OCI-LY7 (cell line): ENCODE results near the gene ATG10. TPM values are rescaled to one million over a fixed set of nuclear protein-coding genes. Genes with fewer than 3 reads are reported as not detected.
A peak's percentile ranks its signal among the peaks of the same experiment; 100 is the strongest.

ENCODE experiments used
- BruUV-seq: library from RNA; stranded (reverse); fragments of 400-500 nt; replicated peaks from 2 replicates; lab custom pipeline; 2021; lab: Mats Ljungman, UMichigan
- CTCF ChIA-PET: fragments of 300-600 bp; sonication (Branson Sonifier 250); formaldehyde crosslinking; loops from one replicate; lab custom pipeline; 2022; ENCODE audit warnings: antibody characterized with exemption; ENCODE audit not compliant: unreplicated experiment; lab: Charles Lee
- POLR2A ChIA-PET: fragments of 300-600 bp; sonication (Branson Sonifier 250); formaldehyde crosslinking; loops from one replicate; lab custom pipeline; 2022; ENCODE audit warnings: antibody characterized with exemption; lab: Charles Lee
- DNase-seq: peaks from one replicate; pipeline ENCODE4 v3.0.0-alpha.2; 2015; ENCODE audit warnings: low spot score
- H2AFZ ChIP-seq: fragments of 200-600 bp; sonication (generic), shearing (Covaris generic); 2 replicates; pipeline ENCODE4 v1.6.1; 2014; ENCODE audit warnings: mild to moderate bottlenecking, antibody characterized with exemption, low read length, moderate library complexity
- H3K27ac ChIP-seq: fragments of 200-600 bp; sonication (generic); 2 replicates; pipeline ENCODE4 v1.5.1; 2014; ENCODE audit warnings: mixed run types, low read depth, mild to moderate bottlenecking, moderate library complexity, low read length, inconsistent platforms; ENCODE audit not compliant: poor library complexity, severe bottlenecking
- H3K36me3 ChIP-seq: fragments of 200-600 bp; sonication (generic); 2 replicates; pipeline ENCODE4 v1.6.1; 2014; ENCODE audit warnings: mild to moderate bottlenecking, antibody characterized with exemption, low read length, moderate library complexity, mixed read lengths; ENCODE audit not compliant: insufficient read depth
- H3K4me1 ChIP-seq: fragments of 200-600 bp; sonication (generic); 2 replicates; pipeline ENCODE4 v1.5.1; 2014; ENCODE audit warnings: mild to moderate bottlenecking, low read length; ENCODE audit not compliant: insufficient read depth, poor library complexity, severe bottlenecking
- H3K4me2 ChIP-seq: fragments of 200-600 bp; sonication (generic); 2 replicates; pipeline ENCODE4 v1.6.1; 2014; ENCODE audit warnings: mild to moderate bottlenecking, low read length
- H3K4me3 ChIP-seq: fragments of 200-600 bp; sonication (generic); 2 replicates; pipeline ENCODE4 v1.5.1; 2014; ENCODE audit warnings: mild to moderate bottlenecking, low read depth, low read length; ENCODE audit not compliant: poor library complexity, severe bottlenecking
- H3K79me2 ChIP-seq: fragments of 200-600 bp; sonication (generic); 2 replicates; pipeline ENCODE4 v1.6.1; 2016; ENCODE audit warnings: low read depth, mild to moderate bottlenecking, low read length, moderate library complexity, mixed read lengths; ENCODE audit not compliant: insufficient read depth
- H3K9me2 ChIP-seq: fragments of 200-600 bp; sonication (generic); 2 replicates; pipeline ENCODE4 v1.6.1; 2016; ENCODE audit warnings: mild to moderate bottlenecking, low read length, mixed read lengths; ENCODE audit not compliant: insufficient read depth
- H3K9me3 ChIP-seq: fragments of 200-600 bp; sonication (generic); 2 replicates; pipeline ENCODE4 v1.6.1; 2014; ENCODE audit warnings: mild to moderate bottlenecking, mixed run types, low read length, mixed read lengths
- H4K20me1 ChIP-seq: fragments of 200-600 bp; sonication (generic); 2 replicates; pipeline ENCODE4 v1.6.1; 2014; ENCODE audit warnings: mild to moderate bottlenecking, antibody characterized with exemption, low read length, moderate library complexity, mixed read lengths; ENCODE audit not compliant: insufficient read depth
- CTCF ChIP-seq: fragments of 200-600 bp; sonication (generic); conservative IDR thresholded peaks from 2 replicates; pipeline ENCODE4 v1.5.1; 2014; ENCODE audit warnings: mild to moderate bottlenecking, antibody characterized with exemption, low read length, moderate library complexity, mixed read lengths
- EZH2phosphoT487 ChIP-seq: fragments of 200-600 bp; sonication (generic); IDR thresholded peaks from 2 replicates; pipeline ENCODE4 v1.6.1; 2018; ENCODE audit warnings: low read depth, borderline replicate concordance, mild to moderate bottlenecking, mixed run types, antibody characterized with exemption, low read length, moderate library complexity, mixed read lengths
- intact Hi-C: fragments of 100-400 bp; cut with micrococcal nuclease; formaldehyde crosslinking; loops from one replicate; pipeline ENCODE4 v1.10.0; 2022; ENCODE audit not compliant: unreplicated experiment
- total RNA-seq, 2 experiments: library from RNA; depleted of rRNA in 1 of 2; stranded (reverse); fragments of >200 nt in 1 of 2; shearing (Covaris generic) in 1 of 2; gene quantifications; 2 replicates each; pipeline ENCODE4 v1.2.3, GENCODE V29; 2014 to 2022

The ATG10 gene
- total RNA-seq, 2 experiments from 2014 or later: 5.4 to 14.8 TPM

DNA sequence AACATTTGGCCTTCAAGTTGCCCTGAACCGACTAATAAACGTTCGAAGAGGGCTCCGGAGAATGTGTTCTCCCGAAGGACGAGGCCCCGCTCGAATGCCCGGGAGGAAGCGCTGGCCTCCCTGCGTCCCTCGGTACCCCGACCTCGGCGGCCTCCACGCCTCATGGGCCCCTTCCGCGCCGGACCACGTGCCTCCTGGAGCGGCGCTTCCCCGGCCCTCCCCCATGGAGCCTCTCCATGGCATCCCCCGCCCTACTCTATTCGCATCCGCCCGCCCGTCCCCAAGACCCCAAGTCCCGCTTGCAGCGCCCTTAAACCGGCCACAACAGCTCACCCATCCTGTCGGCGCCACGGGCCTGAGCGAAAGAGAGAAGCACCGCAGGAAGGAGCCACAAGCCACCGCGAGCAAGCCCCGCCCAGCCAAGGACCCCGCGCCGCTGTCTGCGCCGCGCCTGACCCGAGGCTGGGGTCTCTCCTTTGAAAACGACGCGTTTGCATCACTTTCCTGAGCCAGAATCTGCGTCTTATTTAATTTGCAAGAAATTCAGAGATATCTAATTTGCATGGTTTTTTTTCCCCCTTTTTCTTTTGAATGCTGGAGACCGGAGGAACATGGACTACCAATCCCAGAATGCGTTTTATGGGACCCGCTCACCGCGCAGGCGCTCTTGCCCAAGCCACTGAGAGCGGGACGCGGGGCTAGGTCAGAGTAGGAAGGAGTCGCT, 306.3 kb downstream of the ATG10 start, which contains the start of gene RPS23:
Gene RPS23, minus strand, starts transcription at position 368 of the 724 bp plus-strand sequence. Its CDS starts 31 bp downstream, at position 337.
- no peaks in the 10 kb centered on the region for H3K9me2 ChIP-seq
- H3K4me2 ChIP-seq: peak within 1 kb of the TSS; percentile 85
- H3K4me3 ChIP-seq: peak within 1 kb of the TSS; percentile 99
- peak within 1 kb of the TSS; percentile 76 for H3K27ac ChIP-seq
- H2AFZ ChIP-seq: peak within 1 kb of the TSS; percentile 64
- intact Hi-C loops: no loop called here
- H3K79me2 ChIP-seq: peaks cover 37% of the 10 kb centered on the region
- peaks cover 49% of the 10 kb centered on the region for H3K36me3 ChIP-seq
- no peaks in the 10 kb centered on the region for H3K9me3 ChIP-seq
- TF ChIP-seq EZH2phosphoT487 (no peak), CTCF (no peak)
- peaks cover 45% of the 10 kb centered on the region for H3K4me1 ChIP-seq
- ChIA-PET POLR2A (interaction anchor here (0.6 to 2.5 kb wide), 8 partner anchors 8 to 131 kb away, joined by 3 to 9 read pairs (median 6); no protein-coding TSS in a partner anchor), CTCF (no interaction called here)
- peak; percentile 96 for DNase-seq
- peaks cover 19% of the 10 kb centered on the region; the same call in 1 of the 2 replicates for H4K20me1 ChIP-seq
- no TSS peak for BruUV-seq

DNA sequence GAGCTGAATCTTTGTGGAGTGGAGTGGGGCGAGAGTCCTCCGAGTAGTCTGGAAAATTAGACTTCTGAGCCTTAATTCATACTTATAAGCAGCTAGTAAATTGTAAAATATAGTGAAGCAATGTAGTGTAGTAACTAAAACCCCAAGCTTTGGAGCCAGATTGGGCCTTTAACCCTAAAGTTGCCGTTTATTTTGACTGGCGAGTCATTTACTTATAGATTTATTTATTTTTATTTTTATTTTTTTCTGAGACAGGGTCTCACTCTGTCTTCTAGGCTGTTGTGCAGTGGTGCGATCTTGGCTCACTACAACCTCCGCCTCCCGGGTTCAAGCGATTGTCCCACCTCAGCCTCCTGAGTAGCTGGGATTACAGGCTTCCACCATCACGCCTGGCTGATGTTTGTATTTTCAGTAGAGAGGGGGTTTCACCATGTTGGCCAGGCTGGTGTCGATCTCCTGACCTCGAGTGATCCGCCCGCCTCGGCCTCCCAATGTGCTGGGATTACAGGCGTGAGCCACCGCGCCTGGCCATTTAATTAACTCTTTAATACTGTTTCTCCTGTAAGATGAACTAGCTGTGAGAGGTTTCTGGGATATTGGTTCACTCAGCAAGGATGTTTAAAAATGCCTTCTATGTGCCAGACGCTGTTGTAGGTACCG, 307.0 kb downstream of the ATG10 start:
- POLR2A ChIA-PET: interaction anchor here (0.6 to 2.5 kb wide), 8 partner anchors 8 to 130 kb away, joined by 3 to 9 read pairs (median 6); no protein-coding TSS in a partner anchor
- BruUV-seq: TSS peak; percentile 98
- Histone ChIP-seq H3K79me2 (peaks cover 37% of the 10 kb centered on the region), H3K4me2 (peak overlapping the region; percentile 85), H3K9me3 (no peaks in the 10 kb centered on the region), H3K27ac (peak overlapping the region; percentile 76), H3K36me3 (peaks cover 42% of the 10 kb centered on the region), H2AFZ (peak overlapping the region; percentile 64), H3K4me3 (peak overlapping the region; percentile 99), H3K4me1 (peaks cover 38% of the 10 kb centered on the region), H4K20me1 (peaks cover 19% of the 10 kb centered on the region; the same call in 1 of the 2 replicates), H3K9me2 (no peaks in the 10 kb centered on the region)
- intact Hi-C loops: no loop called here
- DNase-seq: no peak
- TF ChIP-seq EZH2phosphoT487 (no peak), CTCF (no peak)
- CTCF ChIA-PET: no interaction called here
